ENCODE measurements around the gene TSPEAR.

The TSPEAR gene

DNA sequence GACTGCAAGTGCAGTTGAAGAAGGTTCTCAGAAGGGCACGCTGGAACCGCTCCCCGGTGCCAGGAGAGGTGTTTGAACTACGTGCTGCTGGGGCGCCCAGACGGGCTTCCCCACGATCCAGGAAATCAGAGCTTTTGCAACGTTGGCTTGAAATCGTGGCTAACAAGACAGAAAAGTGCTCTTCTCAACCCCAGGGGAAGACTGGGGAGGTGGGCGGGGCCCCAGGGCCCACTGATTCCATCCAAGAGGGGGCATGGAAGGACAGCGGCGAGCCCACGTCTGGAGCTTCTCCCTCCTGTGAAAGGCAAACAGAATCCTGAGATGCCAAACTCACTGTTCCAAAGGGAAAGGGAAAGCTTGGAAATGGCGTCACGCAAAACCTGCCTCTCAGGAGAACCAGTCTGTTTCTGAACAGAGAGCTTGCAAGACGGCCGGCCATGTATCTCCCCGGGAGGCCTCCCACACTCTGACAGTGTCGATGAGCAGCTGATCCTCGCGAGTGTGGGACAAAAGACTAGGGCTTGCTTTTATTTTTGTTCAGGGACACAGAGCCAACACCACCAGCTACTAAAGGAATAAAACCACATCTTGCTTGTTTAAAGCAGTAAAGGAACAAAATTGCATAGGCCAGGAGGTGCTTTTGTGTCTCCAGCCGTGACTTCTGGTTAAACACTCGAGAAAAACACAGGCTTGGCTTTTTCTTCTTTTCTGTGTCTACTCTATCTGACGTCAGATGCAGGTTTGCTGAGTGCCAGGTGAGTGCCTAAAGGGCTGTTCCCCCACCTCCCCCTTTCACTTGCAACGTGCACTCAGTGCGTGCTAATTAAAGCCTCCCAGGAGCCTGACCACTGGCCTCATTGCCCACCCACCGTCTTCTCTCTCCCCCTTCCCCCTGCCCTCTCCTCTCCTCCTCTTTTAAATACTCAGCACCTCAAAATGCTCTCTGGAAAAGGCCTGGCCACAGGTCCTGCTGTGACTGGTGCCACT is 214.5 kb downstream of the TSPEAR start:
- DNase-seq: peak; percentile 83

GRCh38 chr21:44495611-44496563 is 215.5 kb downstream of the TSPEAR start:
- no peak for DNase-seq

GRCh38 chr21:44494956-44495355 is 216.4 kb downstream of the TSPEAR start:
- no peak for DNase-seq

- DNase-seq: no peak
Observed at GRCh38 chr21:44494418-44494817, 217.0 kb downstream of the TSPEAR start.

- no peak for DNase-seq
Observed at GRCh38 chr21:44492567-44493385, 218.6 kb downstream of the TSPEAR start.

DNA sequence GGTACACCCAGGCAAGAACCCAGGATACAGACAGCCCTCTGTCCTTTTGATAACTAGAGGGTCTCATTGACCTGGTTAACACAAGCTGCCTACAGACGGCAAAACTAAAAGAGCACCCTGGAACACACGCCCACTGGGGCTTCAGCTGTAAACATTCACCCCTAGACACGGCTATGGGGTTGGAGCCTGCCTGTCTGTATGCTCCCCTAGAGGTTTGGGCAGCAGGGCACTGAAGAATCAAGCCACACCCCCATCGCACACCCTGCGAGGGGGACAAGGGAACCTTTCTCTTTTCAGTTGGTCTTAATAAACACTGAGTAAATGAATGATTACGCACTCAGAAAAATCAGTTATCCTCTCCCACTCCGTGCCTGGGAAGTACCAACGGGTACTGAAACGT is 220.6 kb downstream of the TSPEAR start:
- DNase-seq: no peak

DNA sequence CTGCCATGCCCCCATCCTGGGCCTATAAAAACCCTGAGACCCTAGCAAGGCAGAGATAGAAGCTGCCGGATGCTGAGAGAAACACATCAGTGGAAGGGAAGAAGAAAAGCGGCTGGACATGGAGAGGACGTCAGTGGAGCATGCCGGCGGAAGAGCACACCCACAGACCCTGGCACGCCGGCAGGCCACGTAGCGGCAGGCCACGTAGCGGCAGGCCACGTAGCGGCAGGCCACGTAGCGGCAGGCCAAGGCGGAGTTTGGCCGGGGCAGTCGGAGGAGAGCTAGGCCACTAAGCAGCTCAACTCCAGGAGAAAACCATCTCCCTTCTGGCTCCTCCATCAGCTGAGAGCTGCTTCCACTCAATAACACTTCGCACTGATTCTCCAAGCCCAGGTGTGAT is 221.0 kb downstream of the TSPEAR start:
- no peak for DNase-seq

GRCh38 chr21:44489962-44490361 is 221.4 kb downstream of the TSPEAR start:
- peak; percentile 34 for DNase-seq

DNA sequence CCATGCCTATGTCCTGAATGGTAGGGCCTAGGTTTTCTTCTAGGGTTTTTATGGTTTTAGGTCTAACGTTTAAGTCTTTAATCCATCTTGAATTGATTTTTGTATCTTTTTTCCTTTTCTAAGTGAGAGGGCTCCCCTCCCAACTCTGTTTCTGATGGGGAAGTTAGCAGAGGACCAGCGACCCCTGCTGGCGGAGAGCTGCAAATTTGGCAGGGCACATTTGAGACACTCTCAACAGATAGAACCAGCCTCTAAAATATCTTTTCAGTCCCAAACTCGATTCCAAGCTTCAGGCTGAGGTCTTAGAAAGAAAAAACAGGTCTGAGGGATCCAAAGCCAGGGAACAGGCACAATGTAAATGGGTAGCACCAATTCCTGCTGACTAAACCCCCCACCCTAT is 223.5 kb downstream of the TSPEAR start:
- peak; percentile 16 for DNase-seq

- no peak for DNase-seq
Observed at GRCh38 chr21:44486302-44486701, 225.1 kb downstream of the TSPEAR start.

GRCh38 chr21:44485796-44486195 is 225.6 kb downstream of the TSPEAR start:
- no peak for DNase-seq

GRCh38 chr21:44485254-44485793 is 226.0 kb downstream of the TSPEAR start:
- no peak for DNase-seq

- DNase-seq: no peak
Observed at GRCh38 chr21:44484498-44485253, 226.7 kb downstream of the TSPEAR start.

DNA sequence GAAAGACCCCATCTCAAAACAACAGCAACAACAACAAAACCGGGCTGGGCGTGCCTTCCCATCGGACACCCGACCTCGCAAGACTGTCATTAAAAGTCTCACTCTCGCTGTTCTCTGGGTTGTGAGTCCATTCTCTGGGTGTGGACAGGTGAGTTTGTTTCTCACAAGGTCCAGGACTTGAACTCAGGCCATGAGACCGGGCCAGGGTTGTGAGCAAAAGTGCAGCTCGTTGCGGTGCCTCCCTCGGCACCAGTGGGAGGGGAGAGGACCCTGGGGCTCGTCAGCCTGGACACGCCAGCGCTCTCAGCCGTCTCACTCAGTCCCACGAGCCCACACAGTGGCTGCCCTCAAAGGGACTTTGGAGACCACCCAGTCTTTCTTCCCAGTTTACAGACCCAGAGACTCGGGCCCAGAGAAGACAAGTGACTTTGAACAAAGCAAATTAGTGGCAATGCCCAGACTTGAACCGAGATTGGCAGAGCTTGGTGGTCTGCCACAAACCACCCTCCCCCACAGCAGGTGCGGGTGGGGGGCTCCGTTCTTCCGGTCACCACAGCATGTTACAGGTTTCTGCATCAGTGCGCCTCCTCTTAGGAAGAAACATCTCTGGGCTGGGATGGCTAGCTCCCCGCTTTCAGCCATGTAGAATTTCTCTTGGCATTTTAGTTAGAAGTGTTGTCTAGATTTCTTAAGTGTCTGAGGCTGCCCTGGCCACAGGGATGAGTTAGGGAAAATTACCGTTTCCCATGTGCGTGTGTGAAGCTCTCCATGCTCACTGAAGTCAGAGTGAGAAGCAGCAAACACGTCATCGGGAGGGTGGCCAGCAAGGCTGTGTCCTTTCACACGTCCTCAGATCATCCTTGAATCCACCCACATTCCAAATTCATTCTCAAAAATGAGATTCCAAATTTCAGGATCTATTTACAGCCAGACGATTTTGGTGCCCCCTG is 227.8 kb downstream of the TSPEAR start:
- DNase-seq: no peak

DNA sequence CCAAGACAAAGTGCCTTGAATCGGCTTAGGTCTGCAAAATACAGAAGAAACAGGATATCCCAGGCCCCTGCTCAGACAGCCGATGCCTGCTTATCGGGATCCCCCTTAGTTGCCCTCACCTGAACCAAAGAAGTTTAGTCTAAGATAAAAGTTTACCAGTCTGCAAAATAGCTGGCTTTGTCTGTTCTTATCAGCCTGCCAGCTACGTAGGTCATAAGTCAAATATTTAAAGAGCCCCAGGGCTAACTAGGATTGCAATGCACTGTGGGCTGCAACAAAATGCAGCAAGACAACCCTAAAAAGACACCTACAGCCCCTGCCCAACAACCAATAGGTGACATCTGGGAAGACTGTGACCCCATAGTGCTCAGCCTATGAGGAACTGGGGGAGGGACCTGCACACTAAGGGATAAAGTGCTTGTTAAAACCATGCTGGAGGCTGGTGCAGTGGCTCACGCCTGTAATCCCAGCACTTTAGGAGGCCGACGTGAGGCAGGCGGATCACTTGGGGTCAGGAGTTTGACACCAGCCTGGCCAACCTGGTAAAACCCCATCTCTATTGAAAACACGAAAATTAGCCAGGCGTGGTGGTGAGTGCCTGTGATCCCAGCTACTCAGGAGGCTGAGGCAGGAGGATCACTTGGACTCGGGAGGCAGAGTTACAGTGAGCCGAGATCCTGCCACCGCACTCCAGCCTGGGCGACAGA is 228.6 kb downstream of the TSPEAR start:
- DNase-seq: no peak

DNA sequence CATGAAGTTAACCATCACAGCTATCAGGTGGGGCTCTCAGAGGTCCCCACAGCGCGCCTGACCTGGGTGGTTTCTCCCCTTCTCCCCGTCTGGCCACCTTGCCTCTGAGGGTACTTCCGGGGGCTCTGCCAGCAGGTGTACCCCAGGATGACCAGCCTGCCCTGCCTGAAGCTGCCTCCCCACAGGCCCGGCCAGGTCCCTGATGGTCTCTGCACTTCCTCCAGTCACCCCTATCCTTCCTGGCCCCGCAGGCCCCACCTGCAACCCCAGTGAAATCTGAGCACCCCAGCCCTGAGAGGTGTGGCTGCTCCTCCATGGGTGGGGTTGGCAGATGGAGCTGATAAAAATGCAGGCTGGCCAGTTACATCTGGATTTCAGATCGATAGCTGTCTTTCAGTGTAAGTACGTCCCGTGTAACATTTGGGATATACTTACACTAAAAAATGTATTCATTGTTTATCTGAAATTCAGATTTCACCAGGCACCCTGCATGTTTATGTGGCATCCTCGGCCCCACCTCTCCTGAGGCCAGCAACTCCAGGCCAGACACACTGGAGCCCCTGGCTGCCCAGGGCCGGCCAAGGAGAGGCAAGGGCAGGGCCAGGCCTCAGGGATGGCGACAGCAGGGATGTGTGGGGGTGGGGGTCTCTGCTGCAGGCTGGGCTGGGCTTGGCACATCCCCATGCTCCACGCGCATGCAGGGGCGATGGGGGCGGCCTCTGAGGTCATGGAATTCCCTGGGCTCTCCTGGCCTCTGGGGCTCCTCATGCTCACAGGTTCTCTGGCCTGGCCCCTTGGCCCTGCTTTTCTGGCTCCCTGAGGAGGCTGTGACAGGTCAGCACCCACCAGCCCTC is 230.9 kb downstream of the TSPEAR start:
- no peak for DNase-seq

DNA sequence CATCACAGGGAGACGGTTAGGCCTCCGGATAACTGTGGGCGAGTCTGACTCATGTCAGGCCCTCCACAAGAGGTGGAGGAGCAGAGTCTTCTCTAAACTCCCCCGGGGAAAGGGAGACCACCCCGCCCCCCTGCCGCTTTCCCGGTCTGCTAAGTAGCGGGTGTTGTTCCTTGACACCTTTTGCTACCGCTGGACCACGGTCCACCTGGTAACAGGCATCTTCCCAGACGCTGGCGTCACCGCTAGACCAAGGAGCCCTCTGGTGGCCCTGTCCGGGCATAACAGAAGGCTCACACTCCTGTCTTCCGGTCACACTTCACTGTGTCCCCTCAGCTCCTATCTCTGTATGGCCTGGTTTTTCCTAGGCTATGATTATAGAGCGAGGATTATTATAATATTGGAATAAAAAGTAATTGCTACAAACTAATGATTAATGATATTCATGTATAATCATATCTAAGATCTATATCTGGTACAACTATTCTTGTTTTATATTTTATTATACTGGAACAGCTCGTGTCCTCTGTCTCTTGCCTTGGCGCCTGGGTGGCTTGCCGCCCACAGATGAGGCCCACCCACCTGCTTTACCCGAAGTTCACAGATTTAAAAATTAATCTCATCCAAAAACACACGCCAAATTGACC is 231.7 kb downstream of the TSPEAR start:
- peak; percentile 53 for DNase-seq

- no peak for DNase-seq
Observed at GRCh38 chr21:44478801-44479167, 232.6 kb downstream of the TSPEAR start.
